Choroid plexus epithelial cell (primary cell): ENCODE data around the gene UNC5B.

ENCODE experiments used
- DNase-seq: peaks from one replicate; pipeline ENCODE4 v3.0.0-alpha.2; 2010; ENCODE audit warnings: low read depth
- H3K4me3 ChIP-seq: 2 replicates; pipeline ENCODE4 v1.5.1; 2011; ENCODE audit warnings: low read depth, mild to moderate bottlenecking, control low read depth, low read length, moderate library complexity
- TF ChIP-seq, protein P1 (sequence below): conservative IDR thresholded peaks from 2 replicates; pipeline ENCODE4 v1.5.1; 2011; ENCODE audit warnings: low read depth, mild to moderate bottlenecking, control low read depth, inconsistent platforms, low read length, moderate library complexity

Gene UNC5B

DNA sequence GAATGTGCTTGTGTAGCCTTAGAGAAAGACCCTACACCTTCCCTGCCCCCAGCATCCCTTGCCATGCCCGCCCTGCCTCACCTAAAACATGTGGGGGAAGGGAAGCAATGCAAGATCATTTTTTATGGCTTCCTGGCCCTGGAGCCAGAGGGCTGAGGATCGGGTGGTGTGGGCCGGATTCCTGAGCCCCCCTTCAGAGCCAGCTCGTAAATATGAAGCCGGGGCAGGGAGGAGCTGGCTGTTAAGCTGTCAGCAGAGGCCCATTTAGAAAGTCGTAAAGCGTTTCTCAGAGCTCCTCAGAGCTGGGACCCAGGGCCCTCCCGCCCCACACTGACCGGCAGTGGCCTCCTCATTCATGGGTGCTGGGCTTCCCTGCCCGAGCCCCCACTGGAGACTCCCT is 23.9 kb downstream of the UNC5B start:
- no peak for DNase-seq
- TF ChIP-seq, protein P1, sequence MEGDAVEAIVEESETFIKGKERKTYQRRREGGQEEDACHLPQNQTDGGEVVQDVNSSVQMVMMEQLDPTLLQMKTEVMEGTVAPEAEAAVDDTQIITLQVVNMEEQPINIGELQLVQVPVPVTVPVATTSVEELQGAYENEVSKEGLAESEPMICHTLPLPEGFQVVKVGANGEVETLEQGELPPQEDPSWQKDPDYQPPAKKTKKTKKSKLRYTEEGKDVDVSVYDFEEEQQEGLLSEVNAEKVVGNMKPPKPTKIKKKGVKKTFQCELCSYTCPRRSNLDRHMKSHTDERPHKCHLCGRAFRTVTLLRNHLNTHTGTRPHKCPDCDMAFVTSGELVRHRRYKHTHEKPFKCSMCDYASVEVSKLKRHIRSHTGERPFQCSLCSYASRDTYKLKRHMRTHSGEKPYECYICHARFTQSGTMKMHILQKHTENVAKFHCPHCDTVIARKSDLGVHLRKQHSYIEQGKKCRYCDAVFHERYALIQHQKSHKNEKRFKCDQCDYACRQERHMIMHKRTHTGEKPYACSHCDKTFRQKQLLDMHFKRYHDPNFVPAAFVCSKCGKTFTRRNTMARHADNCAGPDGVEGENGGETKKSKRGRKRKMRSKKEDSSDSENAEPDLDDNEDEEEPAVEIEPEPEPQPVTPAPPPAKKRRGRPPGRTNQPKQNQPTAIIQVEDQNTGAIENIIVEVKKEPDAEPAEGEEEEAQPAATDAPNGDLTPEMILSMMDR = no peak
- no peak overlapping the region for H3K4me3 ChIP-seq

DNA sequence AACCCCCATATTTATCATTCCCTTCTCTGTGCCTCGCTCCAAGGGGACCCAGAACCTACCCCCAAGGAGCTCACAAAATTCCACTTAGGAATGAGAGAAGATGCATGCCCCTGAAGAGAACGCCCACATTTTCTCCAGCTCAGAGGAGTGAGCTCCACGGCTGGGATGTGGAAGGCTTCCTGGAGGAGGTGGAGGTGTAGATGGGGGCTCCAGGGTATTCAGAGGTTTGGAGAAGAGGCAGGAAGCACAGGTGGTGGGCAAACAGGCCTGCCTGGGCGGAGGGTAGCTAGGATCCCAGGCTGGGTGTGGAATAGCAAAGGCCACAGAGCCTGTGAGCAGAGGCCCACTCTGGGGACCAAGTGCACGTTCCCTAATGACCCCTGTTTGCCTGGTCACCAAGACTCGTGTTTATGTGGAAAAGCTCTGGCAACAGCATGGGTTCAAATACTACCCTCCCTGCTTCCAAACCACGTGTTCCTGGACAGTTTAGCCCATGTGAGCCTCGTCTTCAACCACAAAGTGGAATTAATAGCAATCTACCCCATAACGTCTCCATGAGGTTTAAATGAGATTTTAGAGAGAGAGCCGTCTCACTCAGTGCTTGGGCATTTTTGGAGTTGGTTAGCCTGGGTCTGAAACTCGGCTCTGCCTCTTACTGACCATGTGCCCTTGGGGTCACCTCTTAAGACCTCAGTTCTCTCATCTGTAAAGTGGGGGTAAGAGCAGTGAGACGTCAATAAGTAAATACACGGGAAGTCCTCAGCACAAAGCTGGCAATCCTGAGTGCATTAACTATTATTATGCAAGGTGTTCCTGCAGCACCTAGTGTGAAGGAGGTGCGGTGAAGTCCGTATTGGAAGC is 24.7 kb downstream of the UNC5B start:
- no peak for DNase-seq
- H3K4me3 ChIP-seq = no peak overlapping the region
- TF ChIP-seq, protein P1 = no peak

DNA sequence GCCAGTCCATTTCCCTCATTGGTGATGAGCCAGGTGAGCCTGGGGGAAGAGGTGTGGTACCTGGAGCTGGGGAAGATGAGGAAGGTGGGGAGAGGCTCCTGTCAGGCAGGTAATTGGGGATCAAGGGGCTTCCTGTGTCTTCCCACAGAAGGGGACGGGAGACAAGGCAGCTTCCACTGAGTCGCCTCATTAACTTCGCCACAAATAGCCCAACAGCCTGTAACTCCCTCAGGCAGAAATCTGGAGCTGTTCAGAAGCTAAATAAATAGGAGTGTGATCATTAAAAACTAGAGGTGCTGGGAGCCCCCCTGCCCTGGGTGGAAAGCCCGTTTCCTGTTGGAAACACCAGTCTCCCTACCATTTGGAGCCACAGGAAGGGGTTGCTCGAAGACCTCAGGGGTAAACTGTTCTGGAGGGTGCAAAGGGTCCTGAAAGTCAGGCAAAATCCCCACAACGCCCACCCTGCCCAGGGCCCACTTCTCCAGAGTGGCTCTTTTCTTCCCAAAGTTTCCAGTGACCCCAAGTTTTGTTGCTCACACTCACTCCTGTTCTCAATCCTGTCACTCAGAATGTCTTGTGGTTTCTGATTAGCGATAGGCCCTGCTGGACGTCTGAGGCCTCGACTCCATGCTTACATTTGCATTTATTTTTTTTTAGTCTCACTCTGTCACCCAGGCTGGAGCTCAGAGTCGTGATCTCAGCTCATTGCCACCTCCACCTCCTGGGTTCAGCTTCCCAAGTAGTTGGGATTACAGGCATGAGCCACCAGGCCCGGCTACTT is 25.7 kb downstream of the UNC5B start:
- DNase-seq = no peak
- no peak overlapping the region for H3K4me3 ChIP-seq
- TF ChIP-seq, protein P1 = peak; percentile 6

DNA sequence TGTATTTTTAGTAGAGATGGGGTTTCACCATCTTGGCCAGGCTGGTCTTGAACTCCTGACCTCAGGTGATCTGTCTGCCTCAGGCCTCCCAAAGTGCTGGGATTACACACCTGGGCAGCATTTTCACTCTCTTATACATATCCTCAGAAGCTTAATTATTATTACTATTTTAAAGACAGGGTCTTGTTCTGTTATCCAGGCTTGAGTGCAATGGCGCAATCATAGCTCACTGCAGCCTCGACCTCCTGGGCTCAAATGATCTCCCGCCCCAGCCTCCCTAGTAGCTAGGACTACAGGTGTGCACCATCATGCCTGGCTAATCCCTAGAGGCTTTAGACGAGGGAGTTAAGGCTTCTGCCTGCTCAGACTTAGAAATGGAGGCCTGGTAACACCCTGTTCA is 26.3 kb downstream of the UNC5B start:
- TF ChIP-seq, protein P1 = no peak
- DNase-seq = no peak
- H3K4me3 ChIP-seq = no peak overlapping the region

DNA sequence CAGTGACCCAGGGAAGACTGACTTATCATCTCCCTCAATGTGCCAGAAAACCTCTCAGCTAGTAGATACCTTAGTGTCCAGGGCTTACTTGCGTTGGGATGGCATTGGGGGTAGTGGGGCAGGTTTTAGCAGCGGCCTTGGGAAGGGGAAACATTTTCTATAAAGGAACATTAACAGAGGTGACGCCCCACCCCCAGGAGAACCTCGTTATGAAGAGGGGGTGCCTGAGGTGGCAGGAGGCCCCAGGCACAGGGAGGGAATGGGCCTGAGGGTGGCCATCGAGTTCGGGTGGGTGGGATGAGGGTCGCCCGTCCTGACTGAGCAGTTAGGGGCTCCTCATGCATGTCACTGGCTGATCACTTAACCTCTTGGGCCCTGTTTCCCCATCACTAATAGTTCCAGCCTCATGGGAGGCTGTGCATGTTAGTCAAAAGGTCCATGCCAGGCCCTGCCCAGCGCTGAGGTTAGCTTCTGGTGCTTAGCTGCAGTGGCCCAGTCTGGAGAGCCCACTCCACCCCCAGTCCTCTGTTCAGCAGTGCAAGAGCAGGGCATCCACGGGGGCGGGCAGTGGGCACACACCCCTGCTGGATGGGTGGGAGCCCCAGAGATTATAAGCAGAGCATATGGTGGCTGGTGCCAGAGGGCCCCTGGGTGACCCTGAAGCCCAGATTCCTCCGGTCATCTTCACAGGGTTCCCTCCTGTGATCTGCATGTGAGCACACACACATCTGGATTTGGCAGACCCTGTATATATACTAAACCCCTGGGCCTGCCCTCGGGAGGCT is 27.0 kb downstream of the UNC5B start:
- no peak overlapping the region for H3K4me3 ChIP-seq
- DNase-seq = no peak
- TF ChIP-seq, protein P1 = no peak

DNA sequence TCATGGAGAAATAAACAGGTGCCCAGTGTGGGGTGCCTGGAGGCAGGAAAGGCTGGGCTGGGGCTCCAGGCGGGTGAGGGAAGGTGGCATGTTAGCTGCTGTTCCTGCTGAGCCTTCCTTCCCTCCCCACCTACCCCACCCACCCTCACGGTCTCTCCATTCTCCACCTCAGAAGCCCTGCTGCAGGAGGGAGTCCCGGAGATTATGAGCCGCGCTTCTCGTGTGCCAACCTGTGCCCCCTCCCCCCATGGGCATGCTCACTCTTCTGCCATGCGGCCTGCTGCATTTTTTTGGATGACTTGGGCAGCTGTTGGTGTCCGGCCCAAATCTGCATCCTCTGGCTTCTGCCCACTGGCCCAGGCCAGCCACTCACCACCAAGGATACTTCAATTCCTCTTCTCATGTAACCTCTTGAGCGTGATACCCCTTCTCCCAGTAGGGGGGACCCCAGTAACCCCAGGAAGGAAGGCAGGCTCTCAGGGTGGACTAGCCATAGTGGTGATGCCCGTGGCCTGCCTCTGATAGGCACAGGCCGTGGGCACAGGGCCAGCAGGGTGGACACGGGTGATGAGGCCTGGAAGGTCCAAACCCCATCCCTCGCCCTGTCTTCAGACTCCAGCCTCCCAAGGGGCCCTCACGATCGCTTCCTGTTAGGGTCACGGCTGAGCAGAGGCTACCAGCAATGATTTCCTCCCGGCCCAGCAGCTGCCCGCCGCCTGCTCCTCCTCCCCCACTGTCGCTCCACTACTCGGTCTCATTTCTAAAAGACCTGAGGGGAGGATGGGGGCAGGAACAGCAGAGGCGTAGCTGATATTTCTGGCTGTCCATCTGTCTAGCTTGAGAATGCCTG is 27.8 kb downstream of the UNC5B start:
- TF ChIP-seq, protein P1 = no peak
- no peak overlapping the region for H3K4me3 ChIP-seq
- no peak for DNase-seq
